AG04450 (cell line): ENCODE measurements around the gene PLEKHH1. TPM values are rescaled to one million over a fixed set of nuclear protein-coding genes. Genes with fewer than 3 reads are reported as not detected.

Experiments
- CTCF ChIA-PET: fragments of 300-600, 350-600 bp; formaldehyde crosslinking; extraction: SDS; loops from one replicate; lab custom pipeline; 2022; ENCODE audit warnings: antibody characterized with exemption, inconsistent platforms; lab: Charles Lee
- POLR2A ChIA-PET: fragments of 350-600 bp; formaldehyde crosslinking; extraction: SDS; loops from one replicate; lab custom pipeline; 2021; ENCODE audit warnings: antibody characterized with exemption, inconsistent platforms; lab: Yijun Ruan, JAX
- DNase-seq: peaks from one replicate; pipeline ENCODE4 v3.0.0-alpha.2; 2011; ENCODE audit warnings: low read depth, low spot score
- H3K27ac ChIP-seq: one replicate; pipeline ENCODE4 v1.5.1; 2012; ENCODE audit warnings: low read depth, low read length, control low read depth
- H3K27me3 ChIP-seq: one replicate; pipeline ENCODE4 v1.6.0; 2012; ENCODE audit warnings: low read length; ENCODE audit not compliant: control insufficient read depth, insufficient read depth
- H3K4me3 ChIP-seq: 2 replicates; pipeline ENCODE4 v1.5.1; 2011; ENCODE audit warnings: mild to moderate bottlenecking, low read depth, low read length, control low read depth
- H3K9me3 ChIP-seq: 2 replicates; pipeline ENCODE4 v1.5.1; 2012; ENCODE audit warnings: low read length; ENCODE audit not compliant: control insufficient read depth, insufficient read depth
- CTCF ChIP-seq: IDR thresholded peaks from 2 replicates; pipeline ENCODE4 v1.5.1; 2011; ENCODE audit warnings: low read depth, low read length, control low read depth, inconsistent platforms
- polyA plus RNA-seq: library from polyadenylated mRNA; depleted of rRNA; stranded (reverse); fragments of >200 nt; gene quantifications from 2 replicates; pipeline ENCODE4 v1.2.3, GENCODE V29; 2011

Gene PLEKHH1
- polyA plus RNA-seq, 1 experiment, result 0.19 TPM

GRCh38 chr14:67526676-67527459 lies 6.2 kb upstream of the PLEKHH1 start:
- Histone ChIP-seq H3K27me3 (peaks cover 38% of the 10 kb centered on the region), H3K4me3 (no peak overlapping the region), H3K27ac (no peak overlapping the region), H3K9me3 (no peaks in the 10 kb centered on the region)
- ChIA-PET CTCF (interaction anchor here (0.7 to 3.8 kb wide), 34 partner anchors 8 to 178 kb away, joined by 3 to 55 read pairs (median 5); partner anchors contain the start of genes PIGH and RDH12), POLR2A (no interaction called here)
- peak; percentile 72 for TF ChIP-seq CTCF
- no peak for DNase-seq

GRCh38 chr14:67527756-67528155 lies 5.3 kb upstream of the PLEKHH1 start:
- no peak for DNase-seq
- H3K4me3 ChIP-seq, result no peak overlapping the region
- ChIA-PET POLR2A (no interaction called here), CTCF (interaction anchor here (0.6 to 3.8 kb wide), 6 partner anchors 10 to 177 kb away, joined by 4 to 55 read pairs (median 11); no protein-coding TSS in a partner anchor)
- no peaks in the 10 kb centered on the region for H3K9me3 ChIP-seq
- H3K27me3 ChIP-seq, result peaks cover 38% of the 10 kb centered on the region
- no peak for TF ChIP-seq CTCF
- no peak overlapping the region for H3K27ac ChIP-seq

GRCh38 chr14:67528276-67528675 lies 4.8 kb upstream of the PLEKHH1 start:
- DNase-seq, result no peak
- POLR2A ChIA-PET, result no interaction called here

GRCh38 chr14:67529947-67530935 lies 2.8 kb upstream of the PLEKHH1 start:
- no peak overlapping the region for H3K27ac ChIP-seq
- H3K9me3 ChIP-seq, result no peaks in the 10 kb centered on the region
- H3K4me3 ChIP-seq, result no peak overlapping the region
- CTCF ChIA-PET, result interaction anchor here (1.1 to 1.3 kb wide), 2 partner anchors 41 to 174 kb away, joined by 4 to 7 read pairs; no protein-coding TSS in a partner anchor
- DNase-seq, result no peak
- POLR2A ChIA-PET, result no interaction called here
- no peak for TF ChIP-seq CTCF
- H3K27me3 ChIP-seq, result peaks cover 30% of the 10 kb centered on the region

More at GRCh38 chr14:67528276-67528675, 4.8 kb upstream of the PLEKHH1 start:
- H3K27ac ChIP-seq, result no peak overlapping the region
- H3K27me3 ChIP-seq, result peaks cover 38% of the 10 kb centered on the region
- CTCF ChIA-PET, result interaction anchor here (0.6 to 3.8 kb wide), 4 partner anchors 43 to 176 kb away, joined by 4 to 55 read pairs (median 14); no protein-coding TSS in a partner anchor
- H3K9me3 ChIP-seq, result no peaks in the 10 kb centered on the region
- no peak overlapping the region for H3K4me3 ChIP-seq
- TF ChIP-seq CTCF, result no peak
